Activated naive CD4-positive, alpha-beta T cell treated with anti-CD3 and anti-CD28 coated beads, Interleukin-2, amount 50 U/mL, for 24 hours (primary cell): ENCODE results near the gene TSHR.
"Not testable (repeated sequence)": the region's sequence is repeated elsewhere in the genome, so short reads cannot be mapped to it uniquely, and the experiment has no call there.

Experiments used
- H3K27ac Mint-ChIP-seq: one replicate; pipeline ENCODE4 v1.8.0; 2021; ENCODE audit warnings: mild to moderate bottlenecking, mixed read lengths
- H3K27me3 Mint-ChIP-seq: one replicate; pipeline ENCODE4 v1.8.0; 2021; ENCODE audit warnings: mixed read lengths
- H3K36me3 Mint-ChIP-seq: one replicate; pipeline ENCODE4 v1.8.0; 2021; ENCODE audit warnings: mixed read lengths
- H3K4me1 Mint-ChIP-seq: one replicate; pipeline ENCODE4 v1.8.0; 2021; ENCODE audit warnings: mixed read lengths
- H3K4me3 Mint-ChIP-seq: one replicate; pipeline ENCODE4 v1.8.0; 2021; ENCODE audit warnings: mild to moderate bottlenecking, mixed read lengths
- H3K9me3 Mint-ChIP-seq: one replicate; pipeline ENCODE4 v1.8.0; 2021; ENCODE audit warnings: mixed read lengths

TSHR gene

DNA sequence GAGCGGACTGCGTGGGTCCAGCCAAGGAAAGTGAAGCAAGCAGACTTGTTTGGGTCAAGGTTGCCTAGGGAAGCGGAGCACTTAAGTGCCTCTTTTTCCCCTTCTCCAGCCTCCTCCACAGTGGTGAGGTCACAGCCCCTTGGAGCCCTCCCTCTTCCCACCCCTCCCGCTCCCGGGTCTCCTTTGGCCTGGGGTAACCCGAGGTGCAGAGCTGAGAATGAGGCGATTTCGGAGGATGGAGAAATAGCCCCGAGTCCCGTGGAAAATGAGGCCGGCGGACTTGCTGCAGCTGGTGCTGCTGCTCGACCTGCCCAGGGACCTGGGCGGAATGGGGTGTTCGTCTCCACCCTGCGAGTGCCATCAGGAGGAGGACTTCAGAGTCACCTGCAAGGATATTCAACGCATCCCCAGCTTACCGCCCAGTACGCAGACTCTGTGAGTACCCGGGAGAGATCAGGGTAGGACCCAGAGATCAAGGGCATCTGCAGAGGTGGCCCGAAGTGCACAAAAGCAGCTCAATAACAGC lies at the start of gene TSHR:
Gene TSHR (plus strand): TSS at position 206 of the 526 bp plus-strand sequence. CDS start 60 bp downstream, at position 266.
- H3K27me3 Mint-ChIP-seq, result no peaks in the 10 kb centered on the region
- peak within 1 kb of the TSS; percentile 89 for H3K4me3 Mint-ChIP-seq
- peak within 1 kb of the TSS; percentile 70 for H3K27ac Mint-ChIP-seq
- H3K36me3 Mint-ChIP-seq, result no peaks in the 10 kb centered on the region
- no peaks in the 10 kb centered on the region for H3K9me3 Mint-ChIP-seq
- peaks cover 52% of the 10 kb centered on the region for H3K4me1 Mint-ChIP-seq

DNA sequence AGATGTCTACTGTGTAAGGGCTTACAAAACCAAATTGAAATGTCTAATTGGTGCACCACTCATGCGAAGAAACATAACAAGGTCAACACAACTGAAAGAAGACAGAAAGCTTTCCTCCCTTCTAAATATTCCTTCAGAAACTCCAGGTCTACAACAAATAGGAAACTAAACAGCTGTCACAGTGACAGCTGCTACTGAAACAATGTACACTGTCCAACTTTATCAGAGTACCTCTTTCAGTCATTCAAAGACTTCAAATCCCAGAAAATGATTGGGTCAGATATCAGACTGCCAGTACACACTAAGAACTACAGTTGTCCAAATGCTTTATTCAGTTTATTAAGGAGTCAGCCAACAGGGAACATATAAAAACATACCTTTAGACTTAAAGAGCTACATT lies 49.1 kb upstream of the TSHR start:
- H3K9me3 Mint-ChIP-seq, result no peaks in the 10 kb centered on the region
- H3K36me3 Mint-ChIP-seq, result peaks cover 23% of the 10 kb centered on the region
- no peaks in the 10 kb centered on the region for H3K27me3 Mint-ChIP-seq
- no peaks in the 10 kb centered on the region for H3K4me1 Mint-ChIP-seq
- no peak overlapping the region for H3K4me3 Mint-ChIP-seq
- H3K27ac Mint-ChIP-seq, result no peak overlapping the region

DNA sequence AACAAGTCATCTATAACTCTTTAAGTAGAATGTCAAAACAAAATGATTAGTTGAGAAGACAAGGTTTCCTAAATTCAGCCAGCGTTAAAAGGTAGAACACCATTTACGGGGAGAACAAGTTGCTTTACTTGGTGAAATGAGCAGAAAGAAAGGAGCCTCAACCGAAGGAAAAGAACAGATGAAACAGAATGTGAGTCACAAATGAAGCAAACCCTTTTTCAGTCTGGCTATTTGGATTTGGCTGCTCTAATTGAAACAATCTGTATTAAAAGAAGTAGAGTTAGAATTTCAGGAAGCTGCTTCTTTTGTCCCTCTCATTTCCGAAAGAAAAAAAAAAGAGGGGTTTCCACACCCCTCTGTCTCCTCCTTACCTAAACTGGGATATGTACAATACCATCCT lies 48.5 kb upstream of the TSHR start:
- Mint-ChIP-seq H3K4me1 (no peaks in the 10 kb centered on the region), H3K27ac (no peak overlapping the region)

DNA sequence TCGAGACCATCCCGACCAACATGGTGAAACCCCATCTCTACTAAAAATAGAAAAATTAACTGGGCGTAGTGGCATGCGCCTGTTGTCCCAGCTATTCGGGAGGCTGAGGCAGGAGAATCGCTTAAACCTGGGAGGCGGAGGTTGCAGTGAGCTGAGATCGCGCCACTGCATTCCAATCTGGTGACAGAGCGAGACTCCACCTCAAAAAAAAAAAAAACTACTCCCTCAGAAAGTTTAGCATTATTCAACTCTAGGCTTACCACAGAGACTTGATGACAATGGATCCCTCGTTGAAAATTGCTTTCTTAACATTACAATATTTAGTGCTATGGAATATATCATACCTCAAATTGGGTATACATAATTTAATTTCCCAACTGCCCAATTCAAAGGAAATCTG lies 43.4 kb upstream of the TSHR start:
- not testable (repeated sequence) for H3K9me3 Mint-ChIP-seq, H3K4me1 Mint-ChIP-seq, H3K27me3 Mint-ChIP-seq

More for the DNA sequence above, 48.5 kb upstream of the TSHR start:
- Mint-ChIP-seq H3K4me3 (no peak overlapping the region), H3K27me3 (no peaks in the 10 kb centered on the region), H3K9me3 (no peaks in the 10 kb centered on the region), H3K36me3 (peaks cover 18% of the 10 kb centered on the region)

DNA sequence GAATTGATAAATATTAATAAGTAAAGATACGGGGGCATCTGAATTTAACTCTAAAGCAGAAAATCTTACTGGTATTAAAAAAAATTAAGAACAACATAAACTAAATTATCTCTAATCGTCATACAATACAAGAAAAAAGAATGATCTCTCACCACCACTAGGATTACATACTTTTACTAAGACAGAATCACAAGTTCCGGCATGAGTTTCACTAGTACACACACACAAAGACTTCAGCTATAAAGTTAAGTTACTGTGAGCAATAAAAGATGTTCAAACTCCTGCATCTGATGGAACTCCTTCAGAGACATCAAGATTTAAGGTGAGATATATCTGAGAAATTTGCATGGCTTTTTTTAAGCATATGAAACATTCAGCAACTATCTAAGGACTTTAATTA lies 35.8 kb upstream of the TSHR start:
- peaks cover 3% of the 10 kb centered on the region for H3K4me1 Mint-ChIP-seq
- H3K36me3 Mint-ChIP-seq, result peaks cover 10% of the 10 kb centered on the region
- no peaks in the 10 kb centered on the region for H3K9me3 Mint-ChIP-seq
- no peak overlapping the region for H3K4me3 Mint-ChIP-seq
- H3K27ac Mint-ChIP-seq, result no peak overlapping the region
- H3K27me3 Mint-ChIP-seq, result no peaks in the 10 kb centered on the region

More for the DNA sequence above, 43.4 kb upstream of the TSHR start:
- not testable (repeated sequence) for H3K4me3 Mint-ChIP-seq, H3K27ac Mint-ChIP-seq
- H3K36me3 Mint-ChIP-seq, result peaks cover 20% of the 10 kb centered on the region

DNA sequence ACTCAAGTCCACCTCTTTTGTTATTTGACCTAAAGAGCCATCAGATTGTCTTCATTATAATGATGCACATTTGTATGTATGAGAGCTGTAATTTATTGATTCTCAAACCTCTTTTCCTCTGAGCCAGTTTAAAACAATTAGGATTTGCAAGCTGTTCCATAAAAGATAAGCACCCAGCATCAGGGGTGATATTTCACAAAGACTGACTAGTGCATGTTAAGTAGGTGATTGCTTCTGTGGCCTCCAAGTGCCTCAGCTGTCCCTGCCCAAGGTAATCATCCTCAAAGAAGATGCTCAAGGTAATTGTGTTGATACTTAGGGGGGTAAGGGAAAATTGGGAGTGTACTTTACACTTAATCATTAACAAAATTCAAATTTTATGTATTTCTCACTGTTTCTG lies 32.1 kb upstream of the TSHR start:
- Mint-ChIP-seq H3K27me3 (no peaks in the 10 kb centered on the region), H3K9me3 (no peaks in the 10 kb centered on the region), H3K36me3 (peaks cover 12% of the 10 kb centered on the region), H3K4me1 (no peaks in the 10 kb centered on the region), H3K27ac (no peak overlapping the region), H3K4me3 (no peak overlapping the region)

DNA sequence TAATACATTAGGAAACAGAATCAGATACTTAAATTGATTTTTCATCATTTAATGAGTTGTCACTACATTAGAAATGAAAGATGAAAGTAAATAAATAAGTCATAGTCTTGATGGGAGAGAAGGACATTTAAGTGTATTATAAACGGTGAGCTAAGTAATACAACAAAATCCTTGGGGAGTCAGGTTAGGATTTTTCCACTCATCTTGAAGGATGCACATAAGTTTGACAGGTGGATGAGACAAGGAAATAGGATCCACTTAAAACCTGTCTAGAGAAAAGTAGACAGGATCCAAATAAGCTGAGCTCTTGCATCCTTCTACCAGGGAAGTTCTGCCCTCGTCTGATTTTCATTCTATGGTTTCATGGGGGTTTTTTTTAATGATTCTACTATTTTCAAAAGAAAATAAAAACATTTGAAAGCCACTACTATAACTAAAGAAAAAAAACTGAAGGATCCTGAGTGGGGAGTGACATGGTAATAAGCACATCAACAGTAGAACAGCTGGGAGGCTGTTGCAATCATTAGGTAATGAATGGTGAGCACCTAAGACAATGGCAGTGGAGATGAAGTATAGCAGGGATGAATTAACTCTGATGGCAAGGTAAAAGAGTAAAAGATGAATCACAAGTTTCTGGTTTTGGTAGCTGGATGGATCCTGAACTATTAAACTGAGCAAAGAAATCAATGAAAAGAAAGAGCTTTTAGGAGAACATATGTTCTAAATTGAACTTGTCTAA lies 30.9 kb upstream of the TSHR start:
- Mint-ChIP-seq H3K4me1 (no peaks in the 10 kb centered on the region), H3K36me3 (peaks cover 17% of the 10 kb centered on the region), H3K27me3 (no peaks in the 10 kb centered on the region), H3K9me3 (no peaks in the 10 kb centered on the region), H3K27ac (no peak overlapping the region), H3K4me3 (no peak overlapping the region)

DNA sequence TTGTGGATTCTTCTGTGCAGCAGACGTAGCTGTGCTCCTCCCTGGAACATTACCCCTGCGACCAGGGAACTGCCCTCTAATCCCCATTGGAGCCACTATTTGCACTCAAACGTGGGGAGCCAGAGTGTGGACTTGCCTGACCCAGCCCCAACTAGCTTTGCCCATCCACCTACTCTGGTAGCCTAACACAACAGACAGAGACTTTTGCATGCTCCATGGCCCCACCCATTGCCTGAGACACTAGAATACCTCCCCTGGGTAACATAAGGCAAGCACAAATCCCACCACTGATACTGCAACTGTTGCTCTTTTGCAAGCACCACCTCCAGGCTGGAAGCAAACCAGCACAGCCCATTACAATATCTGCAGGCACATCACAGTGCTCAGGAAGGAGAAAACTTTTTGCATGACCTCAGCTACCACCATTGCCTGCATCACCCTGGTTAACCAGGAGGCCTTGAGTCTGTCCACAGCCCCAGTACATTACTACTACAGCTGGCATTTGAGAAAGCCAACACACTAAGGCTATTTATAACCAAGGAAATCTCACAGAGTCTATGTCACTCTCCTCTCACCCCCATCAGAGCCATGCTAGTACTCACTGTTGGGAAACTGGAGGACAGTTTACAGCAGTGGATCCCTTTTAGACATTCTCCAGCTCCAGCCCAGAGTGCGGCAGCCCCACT lies 28.9 kb upstream of the TSHR start:
- Mint-ChIP-seq H3K4me3 (no peak overlapping the region), H3K27ac (no peak overlapping the region), H3K9me3 (no peaks in the 10 kb centered on the region), H3K36me3 (peaks cover 18% of the 10 kb centered on the region), H3K4me1 (peaks cover 19% of the 10 kb centered on the region), H3K27me3 (no peaks in the 10 kb centered on the region)

DNA sequence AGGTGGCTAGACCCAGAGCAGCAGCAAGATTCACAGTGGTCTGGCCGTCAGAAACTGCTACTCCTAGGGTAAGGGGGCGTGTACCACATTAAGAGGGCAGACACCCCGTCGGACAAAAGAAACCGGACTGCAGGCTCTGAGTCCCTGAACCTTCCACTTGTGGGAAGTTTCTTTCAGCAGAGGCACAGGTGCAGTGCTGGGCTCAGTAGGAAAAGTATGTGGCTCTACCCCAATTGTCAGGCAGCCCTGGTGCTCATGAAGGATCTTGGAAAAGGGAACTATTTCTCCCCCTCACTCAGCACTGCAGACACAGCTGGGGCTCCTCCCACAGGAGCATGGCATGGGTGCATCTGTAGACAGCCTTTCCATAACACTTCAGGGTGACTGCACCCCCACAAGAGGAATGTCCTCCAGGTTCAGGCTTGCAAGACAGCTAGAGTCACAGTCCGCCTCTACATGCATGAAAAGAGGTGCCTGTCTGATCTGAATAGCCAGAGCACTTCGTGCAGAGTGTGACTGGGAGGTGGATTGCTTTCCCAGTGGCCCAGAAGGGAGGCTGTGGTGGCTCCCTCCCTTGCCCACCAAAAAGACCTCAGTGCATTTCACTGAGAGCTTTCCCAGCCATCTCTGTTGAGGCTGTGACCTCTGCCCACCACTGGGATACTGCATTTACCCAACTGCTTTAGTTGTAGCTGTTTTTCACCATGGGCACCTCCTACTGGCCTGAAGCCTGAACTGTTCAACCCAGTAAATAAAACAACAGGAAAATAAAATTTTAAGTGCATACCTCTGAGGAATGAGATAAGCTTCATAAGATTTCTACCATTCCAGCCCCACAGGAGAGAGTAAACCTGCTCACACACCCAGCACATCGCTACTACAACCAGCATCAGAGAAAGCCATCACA lies 28.1 kb upstream of the TSHR start:
- Mint-ChIP-seq H3K27me3 (no peaks in the 10 kb centered on the region), H3K9me3 (no peaks in the 10 kb centered on the region), H3K4me1 (peaks cover 24% of the 10 kb centered on the region), H3K36me3 (peaks cover 17% of the 10 kb centered on the region), H3K4me3 (no peak overlapping the region), H3K27ac (no peak overlapping the region)

DNA sequence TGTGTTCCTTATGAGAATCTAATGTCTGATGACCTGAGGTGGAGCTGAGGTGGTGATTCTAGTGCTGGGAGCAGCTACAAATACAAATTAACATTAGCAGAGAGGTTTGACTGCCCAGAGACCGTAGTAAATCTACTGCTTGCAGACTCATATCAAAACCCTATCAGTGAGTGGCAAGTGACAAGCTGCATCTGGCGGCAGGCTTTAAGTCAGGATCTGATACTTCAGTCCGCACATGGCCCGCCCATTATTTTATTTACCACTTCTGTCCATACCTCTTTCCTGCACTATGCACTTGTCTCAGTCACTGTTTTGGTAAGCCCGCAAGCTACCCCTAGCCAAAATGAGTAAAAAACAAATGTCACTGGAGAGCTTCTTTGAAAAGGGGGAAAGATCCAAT lies 25.3 kb upstream of the TSHR start:
- no peak overlapping the region for H3K4me3 Mint-ChIP-seq
- peaks cover 28% of the 10 kb centered on the region for H3K4me1 Mint-ChIP-seq
- H3K36me3 Mint-ChIP-seq, result peaks cover 22% of the 10 kb centered on the region
- H3K27me3 Mint-ChIP-seq, result no peaks in the 10 kb centered on the region
- H3K9me3 Mint-ChIP-seq, result no peaks in the 10 kb centered on the region
- H3K27ac Mint-ChIP-seq, result peak overlapping the region; percentile 90

DNA sequence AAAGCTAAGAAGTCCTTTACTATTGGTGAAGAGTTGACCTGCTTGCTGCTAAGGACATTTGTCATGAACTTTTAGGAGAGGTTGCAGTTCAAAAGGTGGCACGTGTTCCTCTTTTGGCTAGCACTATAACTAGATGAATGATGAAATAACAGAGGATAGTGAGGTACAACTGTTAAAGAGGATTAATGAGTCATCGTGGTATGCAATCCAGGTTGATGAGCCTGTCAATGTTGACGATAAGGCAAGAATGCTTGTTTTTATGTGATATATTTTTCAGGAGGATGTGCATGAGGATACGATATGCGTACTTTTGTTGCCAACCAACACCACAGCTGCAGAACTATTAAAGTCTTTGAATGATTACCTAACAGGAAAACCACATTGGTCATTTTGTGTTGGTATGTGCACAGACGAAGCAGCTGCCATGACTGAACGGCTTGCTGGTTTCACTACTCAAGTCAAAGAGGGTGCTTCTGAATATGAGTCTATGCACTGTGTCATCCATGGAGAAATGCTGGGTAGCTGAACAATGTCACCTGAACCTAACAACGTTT lies 24.5 kb upstream of the TSHR start:
- H3K4me3 Mint-ChIP-seq, result peak overlapping the region; percentile 27
- peaks cover 28% of the 10 kb centered on the region for H3K4me1 Mint-ChIP-seq

DNA sequence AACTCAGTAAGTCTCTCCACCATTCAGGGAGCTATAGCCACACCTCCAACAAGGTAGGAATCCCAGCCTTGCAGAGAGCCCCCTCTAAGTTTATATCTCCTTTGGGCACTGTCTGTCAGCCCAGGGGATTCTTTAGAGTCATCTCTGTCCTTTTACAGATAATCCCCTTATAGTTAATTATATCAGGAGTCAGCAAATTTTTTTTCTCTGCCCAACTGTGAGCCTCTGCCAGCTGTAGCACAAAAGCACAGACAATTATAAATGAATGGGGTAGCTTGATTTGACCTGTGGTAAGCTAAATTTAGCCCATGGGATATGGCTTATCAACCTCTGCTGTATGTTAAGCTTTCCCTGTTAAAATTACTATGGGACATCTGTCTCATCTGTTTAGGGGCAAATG lies 22.1 kb upstream of the TSHR start:
- H3K27me3 Mint-ChIP-seq, result no peaks in the 10 kb centered on the region
- H3K36me3 Mint-ChIP-seq, result peaks cover 20% of the 10 kb centered on the region
- H3K27ac Mint-ChIP-seq, result no peak overlapping the region
- H3K4me3 Mint-ChIP-seq, result no peak overlapping the region
- peaks cover 28% of the 10 kb centered on the region for H3K4me1 Mint-ChIP-seq
- H3K9me3 Mint-ChIP-seq, result no peaks in the 10 kb centered on the region

More for the DNA sequence above, 24.5 kb upstream of the TSHR start:
- peak overlapping the region; percentile 90 for H3K27ac Mint-ChIP-seq
- H3K9me3 Mint-ChIP-seq, result no peaks in the 10 kb centered on the region
- H3K36me3 Mint-ChIP-seq, result peaks cover 22% of the 10 kb centered on the region
- no peaks in the 10 kb centered on the region for H3K27me3 Mint-ChIP-seq

DNA sequence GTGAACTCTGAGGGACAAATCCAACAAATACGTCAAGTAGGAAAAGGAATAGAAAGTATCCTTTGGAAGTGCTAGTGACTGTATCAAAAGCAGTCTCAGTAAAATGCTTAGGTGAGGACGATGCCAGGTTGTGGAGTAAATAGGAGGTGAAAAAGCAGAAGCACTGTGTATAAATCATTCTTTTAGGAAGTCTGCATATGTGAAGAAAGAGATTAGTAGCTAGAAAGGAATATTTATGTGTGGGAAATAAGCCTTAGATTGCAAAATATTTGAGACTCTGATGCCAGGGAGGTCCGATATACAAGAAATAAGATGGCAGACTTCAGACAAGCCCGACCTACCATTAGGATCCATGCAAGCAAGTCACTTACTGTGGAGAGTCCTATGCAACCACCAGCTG lies 21.7 kb upstream of the TSHR start:
- no peak overlapping the region for H3K4me3 Mint-ChIP-seq
- H3K27me3 Mint-ChIP-seq, result no peaks in the 10 kb centered on the region
- peaks cover 28% of the 10 kb centered on the region for H3K4me1 Mint-ChIP-seq
- no peak overlapping the region for H3K27ac Mint-ChIP-seq
- peaks cover 16% of the 10 kb centered on the region for H3K36me3 Mint-ChIP-seq
- no peaks in the 10 kb centered on the region for H3K9me3 Mint-ChIP-seq

DNA sequence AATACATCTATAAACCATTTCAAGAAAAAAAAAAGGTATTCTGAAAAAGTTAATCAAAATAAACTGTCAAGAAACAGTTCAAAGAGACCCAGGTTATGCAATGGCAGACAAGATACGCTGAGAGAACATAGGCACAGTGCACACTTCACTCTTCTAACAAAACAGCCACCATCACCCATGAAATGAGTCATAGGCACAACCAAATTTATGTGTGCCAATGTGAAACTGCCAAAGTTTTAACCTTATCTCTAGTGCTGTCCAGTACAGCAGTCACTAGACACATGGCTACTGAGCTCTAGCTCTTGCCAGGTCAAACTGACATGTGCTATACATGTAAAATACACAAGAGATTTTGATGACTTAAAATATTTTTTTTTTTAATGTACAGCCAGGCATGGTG lies 15.3 kb upstream of the TSHR start:
- peaks cover 4% of the 10 kb centered on the region for H3K36me3 Mint-ChIP-seq
- H3K4me3 Mint-ChIP-seq, result peak overlapping the region; percentile 90
- peaks cover 24% of the 10 kb centered on the region for H3K4me1 Mint-ChIP-seq
- peak overlapping the region; percentile 30 for H3K27ac Mint-ChIP-seq
- H3K27me3 Mint-ChIP-seq, result no peaks in the 10 kb centered on the region
- no peaks in the 10 kb centered on the region for H3K9me3 Mint-ChIP-seq
